HepG2 (cell line): ENCODE data around the gene SOX5. TPM values are rescaled to one million over a fixed set of nuclear protein-coding genes. Genes with fewer than 3 reads are reported as not detected.

Experiments used
- ATRX ChIP-seq: sonication (generic); formaldehyde crosslinking; IDR thresholded peaks from 2 replicates; pipeline ENCODE4 v1.4.0; 2020; ENCODE audit warnings: missing genetic modification reagents, borderline replicate concordance
- E2F2 ChIP-seq: sonication (generic); formaldehyde crosslinking; IDR thresholded peaks from 2 replicates; pipeline ENCODE4 v1.4.0; 2020; ENCODE audit warnings: missing genetic modification reagents, borderline replicate concordance
- LRRFIP1 ChIP-seq: sonication (generic); formaldehyde crosslinking; conservative IDR thresholded peaks from 2 replicates; pipeline ENCODE4 v1.4.0; 2020; ENCODE audit warnings: missing genetic modification reagents
- ZGPAT ChIP-seq: IDR thresholded peaks from 2 replicates; pipeline ENCODE4 v1.6.1; 2016; ENCODE audit warnings: mild to moderate bottlenecking
- ZNF430 ChIP-seq: sonication (generic); formaldehyde crosslinking; IDR thresholded peaks from 2 replicates; pipeline ENCODE4 v1.9.0; 2021; ENCODE audit warnings: mild to moderate bottlenecking, missing genetic modification reagents
- ZNF800 ChIP-seq: sonication (generic); formaldehyde crosslinking; IDR thresholded peaks from 2 replicates; pipeline ENCODE4 v1.4.0; 2020; ENCODE audit warnings: missing genetic modification reagents
- polyA plus RNA-seq, 8 experiments: library from polyadenylated mRNA; depleted of rRNA in 3 of 8; stranded (reverse) in 7 of 8; unstranded in 1 of 8; fragments of >200 nt; fragmentation: Illumina TruSeq in 4 of 8; extraction: Trizol in 4 of 8; gene quantifications; 2 replicates each; pipeline versions ENCODE4 v1.2.1 to v1.2.3, GENCODE V29; 2011 to 2016; ENCODE audit warnings: low read depth in 4 of 8, missing spikeins in 1 of 8, mixed read lengths in 1 of 8; ENCODE audit not compliant: insufficient read depth in 1 of 8
- total RNA-seq, 5 experiments: library from RNA; depleted of rRNA; stranded (reverse); fragments of >200 nt; fragmentation: Illumina TruSeq; extraction: Trizol; gene quantifications; 2 replicates each; pipeline ENCODE4 v1.2.3, GENCODE V29; 2016; ENCODE audit warnings: low read depth in 1 of 5

SOX5 gene
- total and polyA plus RNA-seq, 2 of the 13 experiments (the other 11 are each of a cell fraction or from before 2014, with no cell fraction given), result 18.5 to 76.4 TPM

GRCh38 chr12:23857178-23857577 lies 92.3 kb downstream of the SOX5 start (continued):
- TF ChIP-seq ZNF800 (no peak), E2F2 (CRISPR knock-in tag) (no peak), ZNF430 (CRISPR knock-in tag) (no peak), LRRFIP1 (CRISPR knock-in tag) (no peak), ATRX (CRISPR knock-in tag) (no peak), ZGPAT (no peak)
